Ammon's horn (tissue), 1 donor: ENCODE measurements around the gene PPP6R2.

ENCODE experiments used
- DNase-seq: peaks from one replicate; pipeline ENCODE4 v3.0.0-alpha.2; 2016; ENCODE audit warnings: low spot score

The PPP6R2 gene

GRCh38 chr22:50467773-50468440 is 124.8 kb downstream of the PPP6R2 start:
- no peak for DNase-seq

- no peak for DNase-seq
Measured at GRCh38 chr22:50468626-50469025, 125.5 kb downstream of the PPP6R2 start.

- DNase-seq: no peak
Measured at GRCh38 chr22:50469377-50470305, 126.5 kb downstream of the PPP6R2 start.

- DNase-seq: no peak
Measured at GRCh38 chr22:50470491-50470890, 127.4 kb downstream of the PPP6R2 start.

GRCh38 chr22:50471197-50471847 is 128.2 kb downstream of the PPP6R2 start:
- DNase-seq: peak; percentile 87

- no peak for DNase-seq
Measured at GRCh38 chr22:50471962-50472361, 128.8 kb downstream of the PPP6R2 start.

GRCh38 chr22:50473088-50473487 is 130.0 kb downstream of the PPP6R2 start:
- DNase-seq: no peak

GRCh38 chr22:50473855-50474671 is 130.9 kb downstream of the PPP6R2 start:
- peak; percentile 45 for DNase-seq

- DNase-seq: peak; percentile 96
Measured at GRCh38 chr22:50474710-50475651, 131.9 kb downstream of the PPP6R2 start, which contains the start of gene SBF1. Gene SBF1 (minus strand): TSS chr22:50475035. CDS start chr22:50474840, 195 bp downstream.

GRCh38 chr22:50475652-50476002 is 132.5 kb downstream of the PPP6R2 start:
- DNase-seq: no peak

- DNase-seq: no peak
Measured at GRCh38 chr22:50476868-50477267, 133.7 kb downstream of the PPP6R2 start.

GRCh38 chr22:50477923-50478322 is 134.8 kb downstream of the PPP6R2 start:
- DNase-seq: no peak

- DNase-seq: no peak
Measured at GRCh38 chr22:50479721-50480120, 136.6 kb downstream of the PPP6R2 start.

- no peak for DNase-seq
Measured at GRCh38 chr22:50481045-50481439, 137.9 kb downstream of the PPP6R2 start.

- DNase-seq: no peak
Measured at GRCh38 chr22:50481440-50482106, 138.4 kb downstream of the PPP6R2 start, which contains the start of gene ADM2. Gene ADM2 (plus strand): TSS chr22:50481543. CDS start chr22:50481848, 305 bp downstream.

- no peak for DNase-seq
Measured at GRCh38 chr22:50482107-50483074, 139.3 kb downstream of the PPP6R2 start.

- no peak for DNase-seq
Measured at GRCh38 chr22:50483106-50483505, 140.0 kb downstream of the PPP6R2 start.

- DNase-seq: no peak
Measured at GRCh38 chr22:50483556-50483955, 140.4 kb downstream of the PPP6R2 start.
